GM19468 (cell line): ENCODE measurements around the gene ZNF624.
"Not testable (repeated sequence)": the region's sequence is repeated elsewhere in the genome, so short reads cannot be mapped to it uniquely, and the experiment has no call there.

Experiments used
- ATAC-seq: cut with Tn5 transposase; IDR thresholded peaks from one replicate; pipeline ENCODE4 v1.9.1; 2021; ENCODE audit warnings: mild to moderate bottlenecking, moderate library complexity, moderate number of reproducible peaks; ENCODE audit not compliant: unreplicated experiment; ENCODE audit errors: extremely low read depth

ZNF624 gene

GRCh38 chr17:16653367-16654041 is at the start of gene ZNF624:
ZNF624 (minus strand) TSS chr17:16653850.
- peak; percentile 92 for ATAC-seq

GRCh38 chr17:16697603-16698002 is 44.0 kb upstream of the ZNF624 start:
- not testable (repeated sequence) for ATAC-seq

- not testable (repeated sequence) for ATAC-seq
These were observed 36.8 kb upstream of the ZNF624 start for GRCh38 chr17:16690447-16690846.

- not testable (repeated sequence) for ATAC-seq
These were observed 36.2 kb upstream of the ZNF624 start, which contains the start of gene CCDC144A for GRCh38 chr17:16689731-16690281. CCDC144A (plus strand) TSS chr17:16690241; CDS start chr17:16690401, 160 bp downstream.

GRCh38 chr17:16687151-16687550 is 33.5 kb upstream of the ZNF624 start:
- not testable (repeated sequence) for ATAC-seq

- ATAC-seq, result not testable (repeated sequence)
These were observed 32.4 kb upstream of the ZNF624 start for GRCh38 chr17:16686019-16686418.

GRCh38 chr17:16683290-16684138 is 29.9 kb upstream of the ZNF624 start:
- ATAC-seq, result not testable (repeated sequence)

- no peak for ATAC-seq
These were observed 23.1 kb upstream of the ZNF624 start for GRCh38 chr17:16676676-16677268.

- not testable (repeated sequence) for ATAC-seq
These were observed 13.4 kb upstream of the ZNF624 start for GRCh38 chr17:16666907-16667636.

GRCh38 chr17:16666553-16666906 is 12.9 kb upstream of the ZNF624 start:
- not testable (repeated sequence) for ATAC-seq

- no peak for ATAC-seq
These were observed 9.3 kb upstream of the ZNF624 start for GRCh38 chr17:16662936-16663335.

- no peak for ATAC-seq
These were observed 7.6 kb upstream of the ZNF624 start for GRCh38 chr17:16661217-16661616.

- ATAC-seq, result no peak
These were observed 743 bp downstream of the ZNF624 start for GRCh38 chr17:16652847-16653366.

GRCh38 chr17:16652252-16652651 is 1.4 kb downstream of the ZNF624 start:
- ATAC-seq, result no peak

- no peak for ATAC-seq
These were observed 4.1 kb downstream of the ZNF624 start for GRCh38 chr17:16649585-16649984.

- no peak for ATAC-seq
These were observed 14.2 kb downstream of the ZNF624 start for GRCh38 chr17:16639438-16639837.

GRCh38 chr17:16623282-16623681 is 30.4 kb downstream of the ZNF624 start:
- no peak for ATAC-seq

GRCh38 chr17:16622540-16623277 is 30.9 kb downstream of the ZNF624 start:
- ATAC-seq, result no peak

GRCh38 chr17:16617481-16618060 is 36.1 kb downstream of the ZNF624 start:
- ATAC-seq, result no peak
